IMR-90 (cell line): ENCODE measurements around the gene PTK7. TPM values are rescaled to one million over a fixed set of nuclear protein-coding genes. Genes with fewer than 3 reads are reported as not detected.

Experiments used
- ATAC-seq: fragments of 200-7000 bp; cut with Tn5 transposase; 2 replicates; pipeline ENCODE4 v1.9.1; 2020; ENCODE audit warnings: low read depth, mild to moderate bottlenecking, moderate library complexity
- BruUV-seq: library from RNA; stranded (reverse); fragments of 400-500 nt; replicated peaks from 2 replicates; lab custom pipeline; 2021; lab: Mats Ljungman, UMichigan
- CTCF ChIA-PET: fragments of 300-600 bp; formaldehyde crosslinking; extraction: SDS; loops from one replicate; lab custom pipeline; 2021; ENCODE audit warnings: antibody characterized with exemption; lab: Yijun Ruan, JAX
- POLR2A ChIA-PET: fragments of 300-600 bp; sonication (Branson Sonifier 250); formaldehyde crosslinking; loops from one replicate; lab custom pipeline; 2022; ENCODE audit warnings: antibody characterized with exemption; ENCODE audit not compliant: unreplicated experiment; lab: Charles Lee
- DNase-seq: peaks from one replicate; pipeline ENCODE4 v3.0.0; 2013
- H2AFZ ChIP-seq: replicated peaks from 2 replicates; pipeline ENCODE3; 2013; ENCODE audit warnings: low read length, mild to moderate bottlenecking; ENCODE audit not compliant: poor library complexity
- H2AK5ac ChIP-seq: 2 replicates; pipeline ENCODE4 v1.6.1; 2013; ENCODE audit warnings: low read depth, low read length, inconsistent platforms
- H2AK9ac ChIP-seq: replicated peaks from 2 replicates; pipeline ENCODE3; 2013; ENCODE audit warnings: mild to moderate bottlenecking, low read depth, low read length, moderate library complexity; ENCODE audit not compliant: poor library complexity
- H2BK120ac ChIP-seq: 2 replicates; pipeline ENCODE4 v1.6.1; 2013; ENCODE audit warnings: low read depth, low read length, inconsistent platforms
- H2BK15ac ChIP-seq: 3 replicates; pipeline ENCODE4 v1.6.1; 2013; ENCODE audit warnings: low read depth, low read length, inconsistent platforms
- H2BK20ac ChIP-seq: 2 replicates; pipeline ENCODE4 v1.6.1; 2013; ENCODE audit warnings: low read depth, mild to moderate bottlenecking, inconsistent platforms, low read length, moderate library complexity
- H2BK5ac ChIP-seq: 2 replicates; pipeline ENCODE4 v1.6.1; 2013; ENCODE audit warnings: mild to moderate bottlenecking, low read depth, low read length, inconsistent platforms; ENCODE audit not compliant: poor library complexity, severe bottlenecking
- H3K14ac ChIP-seq: replicated peaks from 2 replicates; pipeline ENCODE4 v1.6.1; 2013; ENCODE audit warnings: low read depth, low read length, inconsistent platforms
- H3K18ac ChIP-seq: 2 replicates; pipeline ENCODE4 v1.6.1; 2013; ENCODE audit warnings: low read depth, low read length, control low read depth
- H3K23ac ChIP-seq: 2 replicates; pipeline ENCODE4 v1.6.1; 2013; ENCODE audit warnings: low read depth, low read length, inconsistent platforms
- H3K27ac ChIP-seq: 2 replicates; pipeline ENCODE4 v1.5.1; 2013; ENCODE audit warnings: mild to moderate bottlenecking, control low read depth, low read length; ENCODE audit not compliant: insufficient read depth
- H3K27me3 ChIP-seq: 2 replicates; pipeline ENCODE4 v1.6.1; 2013; ENCODE audit warnings: low read length; ENCODE audit not compliant: control insufficient read depth, insufficient read depth
- H3K36me3 ChIP-seq: 2 replicates; pipeline ENCODE4 v1.6.1; 2013; ENCODE audit warnings: low read length, mixed read lengths; ENCODE audit not compliant: control insufficient read depth, insufficient read depth
- H3K4ac ChIP-seq: 2 replicates; pipeline ENCODE4 v1.6.1; 2013; ENCODE audit warnings: low read depth, low read length, inconsistent platforms
- H3K4me1 ChIP-seq: 2 replicates; pipeline ENCODE4 v1.6.1; 2013; ENCODE audit warnings: low read length, mixed read lengths; ENCODE audit not compliant: control insufficient read depth, insufficient read depth
- H3K4me2 ChIP-seq: 2 replicates; pipeline ENCODE4 v1.6.1; 2013; ENCODE audit warnings: low read depth, mild to moderate bottlenecking, control low read depth, low read length, moderate library complexity
- H3K4me3 ChIP-seq: 2 replicates; pipeline ENCODE4 v1.5.1; 2013; ENCODE audit warnings: low read depth, mild to moderate bottlenecking, control low read depth, low read length, moderate library complexity; ENCODE audit not compliant: insufficient read depth
- H3K56ac ChIP-seq: 2 replicates; pipeline ENCODE4 v1.6.1; 2013; ENCODE audit warnings: low read length, inconsistent platforms; ENCODE audit not compliant: insufficient read depth; ENCODE audit errors: extremely low read depth
- H3K79me1 ChIP-seq, 2 experiments: 2 replicates each; pipeline ENCODE4 v1.6.1; 2013; ENCODE audit warnings: low read length in 2 of 2, inconsistent platforms in 1 of 2, low read depth in 1 of 2
- H3K9ac ChIP-seq: 2 replicates; pipeline ENCODE4 v1.6.1; 2013; ENCODE audit warnings: low read depth, low read length, control low read depth
- H3K9me1 ChIP-seq: 2 replicates; pipeline ENCODE4 v1.6.1; 2013; ENCODE audit warnings: low read length, inconsistent platforms; ENCODE audit not compliant: insufficient read depth
- H3K9me3 ChIP-seq: 2 replicates; pipeline ENCODE4 v1.6.1; 2013; ENCODE audit warnings: low read length; ENCODE audit not compliant: control insufficient read depth, insufficient read depth
- H4K20me1 ChIP-seq: 2 replicates; pipeline ENCODE4 v1.6.1; 2013; ENCODE audit warnings: low read length, inconsistent platforms; ENCODE audit not compliant: insufficient read depth
- H4K5ac ChIP-seq: 2 replicates; pipeline ENCODE4 v1.6.1; 2013; ENCODE audit warnings: mild to moderate bottlenecking, low read depth, low read length, control low read depth
- H4K8ac ChIP-seq, 2 experiments: 2 replicates each; pipeline ENCODE4 v1.6.1; 2013; ENCODE audit warnings: low read depth in 2 of 2, low read length in 2 of 2, control low read depth in 1 of 2, inconsistent platforms in 1 of 2
- H4K91ac ChIP-seq: 2 replicates; pipeline ENCODE4 v1.6.1; 2013; ENCODE audit warnings: low read depth, low read length, inconsistent platforms; ENCODE audit not compliant: insufficient read depth
- BHLHE40 ChIP-seq: fragments of 150-350 bp; IDR thresholded peaks from 2 replicates; pipeline ENCODE4 v1.6.1; 2016; ENCODE audit warnings: mild to moderate bottlenecking, low read depth, low read length
- CEBPB ChIP-seq: IDR thresholded peaks from 2 replicates; pipeline ENCODE4 v1.6.1; 2012; ENCODE audit warnings: low read depth, low read length, improper control_type of control experiment
- CHD1 ChIP-seq: IDR thresholded peaks from 2 replicates; pipeline ENCODE4 v1.6.1; 2012; ENCODE audit warnings: low read depth, low read length, improper control_type of control experiment
- FOS ChIP-seq: fragments of 150-350 bp; IDR thresholded peaks from 2 replicates; pipeline ENCODE4 v1.6.1; 2016; ENCODE audit warnings: low read depth, low read length
- MAFK ChIP-seq: IDR thresholded peaks from 2 replicates; pipeline ENCODE4 v1.6.1; 2012; ENCODE audit warnings: low read depth, low read length, improper control_type of control experiment
- MAZ ChIP-seq: IDR thresholded peaks from 2 replicates; pipeline ENCODE4 v1.6.1; 2012; ENCODE audit warnings: low read depth, mild to moderate bottlenecking, low read length, improper control_type of control experiment, moderate library complexity, borderline replicate concordance
- MXI1 ChIP-seq: IDR thresholded peaks from 2 replicates; pipeline ENCODE4 v1.6.1; 2012; ENCODE audit warnings: low read depth, mild to moderate bottlenecking, low read length, moderate library complexity, borderline replicate concordance
- NFE2L2 ChIP-seq: fragments of 150-350 bp; IDR thresholded peaks from 2 replicates; pipeline ENCODE4 v1.6.1; 2016; ENCODE audit warnings: low read depth, mild to moderate bottlenecking, low read length
- POLR2A ChIP-seq: IDR thresholded peaks from 2 replicates; pipeline ENCODE4 v1.6.1; 2012; ENCODE audit warnings: mild to moderate bottlenecking, low read depth, low read length
- RAD21 ChIP-seq: IDR thresholded peaks from 2 replicates; pipeline ENCODE4 v1.6.1; 2012; ENCODE audit warnings: low read length, improper control_type of control experiment
- RCOR1 ChIP-seq: IDR thresholded peaks from 2 replicates; pipeline ENCODE4 v1.6.1; 2012; ENCODE audit warnings: mild to moderate bottlenecking, low read length, improper control_type of control experiment; ENCODE audit not compliant: insufficient replicate concordance
- RFX5 ChIP-seq: IDR thresholded peaks from 2 replicates; pipeline ENCODE4 v1.8.0; 2012; ENCODE audit warnings: low read depth, mild to moderate bottlenecking, low read length, moderate library complexity
- SMC3 ChIP-seq: fragments of 150-350 bp; IDR thresholded peaks from 2 replicates; pipeline ENCODE4 v1.6.1; 2016; ENCODE audit warnings: low read depth, mild to moderate bottlenecking, antibody characterized with exemption, low read length, moderate library complexity
- whole genome bisulfite sequencing, 2 experiments: methylation state at CpG; one replicate each; pipeline versions ENCODE4 v1.1.5 to v1.1.7; 2013; ENCODE audit warnings: missing lambda C conversion rate in 2 of 2; ENCODE audit not compliant: insufficient read length in 1 of 2; ENCODE audit errors: extremely low coverage in 2 of 2; 5-methylcytosine and 5-hydroxymethylcytosine counted together
- dilution Hi-C: fragments of 300-500 bp; cut with HindIII; formaldehyde crosslinking; loops from one replicate; pipeline ENCODE4 v1.14.3; 2018; ENCODE audit warnings: low sequenced_read_pairs; ENCODE audit not compliant: unreplicated experiment
- in situ Hi-C: fragments of 300-500 bp; cut with MboI; formaldehyde crosslinking; loops from 3 replicates; pipeline ENCODE4 v1.14.3; 2019; ENCODE audit warnings: low sequenced_read_pairs, inconsistent platforms, mixed read lengths
- intact Hi-C: fragments of 100-400 bp; cut with micrococcal nuclease; formaldehyde crosslinking; loops from 2 replicates; pipeline ENCODE4 v1.10.0; 2022
- polyA plus RNA-seq, 3 experiments: library from polyadenylated mRNA; depleted of rRNA; stranded (reverse); fragments of >200 nt; gene quantifications; 2 replicates each; pipeline ENCODE4 v1.2.3, GENCODE V29; 2012; ENCODE audit warnings: low replicate concordance in 1 of 3
- total RNA-seq: library from RNA; depleted of rRNA; stranded (reverse); fragments of >200 nt; gene quantifications from 2 replicates; pipeline ENCODE4 v1.2.3, GENCODE V29; 2012
- TF ChIP-seq, protein P1 (sequence below): fragments of 150-350 bp; IDR thresholded peaks from 2 replicates; pipeline ENCODE4 v1.6.1; 2017; ENCODE audit warnings: mild to moderate bottlenecking, antibody characterized with exemption, low read length, low read depth
- TF ChIP-seq, protein P2 (sequence below): fragments of 150-350 bp; IDR thresholded peaks from 2 replicates; pipeline ENCODE4 v1.6.1; 2016; ENCODE audit warnings: low read depth, mild to moderate bottlenecking, low read length, moderate library complexity, borderline replicate concordance

Gene PTK7
- total and polyA plus RNA-seq, 2 of the 4 experiments (the other 2 are of a cell fraction) = 47.1 to 142 TPM

DNA sequence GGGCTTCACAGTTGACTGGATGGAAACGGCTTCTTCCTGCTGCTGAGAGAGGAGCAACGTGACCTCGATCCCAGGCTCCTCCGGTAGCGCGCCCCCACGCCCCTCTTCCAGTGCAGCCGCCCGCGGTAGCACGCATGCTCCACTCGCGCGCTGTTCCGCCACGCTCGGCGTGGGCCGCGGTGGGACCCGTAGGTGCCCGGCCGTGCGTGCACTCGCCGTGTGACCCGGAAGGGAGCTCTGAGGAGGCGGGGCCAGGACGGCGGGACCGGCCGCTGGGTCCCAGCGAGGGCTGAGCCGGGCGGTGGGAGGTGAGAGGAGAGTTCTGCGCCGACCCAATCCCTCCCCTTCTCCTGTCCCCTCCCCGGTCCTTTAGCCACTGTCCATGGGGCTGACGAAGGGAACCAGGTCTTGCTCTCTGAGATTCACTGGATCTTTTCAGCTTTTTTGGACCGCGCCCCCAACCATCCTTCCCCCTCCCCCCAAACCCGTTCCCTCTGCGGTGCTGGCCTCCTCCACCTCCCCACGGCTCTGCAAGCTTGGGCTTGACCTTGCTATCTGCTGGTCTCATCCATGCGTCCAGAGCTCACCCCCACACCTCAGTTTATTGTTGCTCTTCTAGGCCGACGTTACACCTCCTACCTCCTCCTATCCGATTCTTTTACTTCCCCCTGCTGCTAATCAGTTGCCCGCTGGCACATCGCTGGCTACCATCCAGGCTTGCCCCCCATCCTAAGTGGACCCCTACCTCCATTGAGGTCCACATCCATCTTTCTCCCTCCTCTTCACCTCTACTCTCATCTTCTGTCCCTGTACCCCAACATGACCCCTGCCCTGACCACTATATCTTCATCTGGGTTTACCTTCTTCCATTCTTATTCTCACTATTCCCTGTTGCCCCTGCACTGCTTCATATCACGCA is 106.1 kb downstream of the PTK7 start, which contains the start of gene CUL9:
Gene CUL9 (plus strand): TSS at position 255 of the 919 bp plus-strand sequence. CDS start 2,115 bp downstream, outside the sequence.
- Histone ChIP-seq H3K23ac (peak within 1 kb of the TSS; percentile 89), H4K91ac (peak within 1 kb of the TSS; percentile 57), H3K9ac (peak within 1 kb of the TSS; percentile 97), H3K9me1 (no peaks in the 10 kb centered on the region; the same call in 1 of the 2 replicates), H3K14ac (peak within 1 kb of the TSS; percentile 95), H2BK5ac (peak within 1 kb of the TSS; percentile 78), H3K4me3 (peak within 1 kb of the TSS; percentile 90), H3K4me1 (peaks cover 2% of the 10 kb centered on the region), H2AFZ (peak within 1 kb of the TSS; percentile 90), H3K56ac (peak within 1 kb of the TSS; percentile 65; the same call in 1 of the 2 replicates), H2BK120ac (peak within 1 kb of the TSS; percentile 32; the same call in 1 of the 2 replicates), H2AK9ac (peak within 1 kb of the TSS; percentile 72), H3K36me3 (peaks cover 49% of the 10 kb centered on the region), H3K4ac (peak within 1 kb of the TSS; percentile 91), H3K18ac (peak within 1 kb of the TSS; percentile 54; the same call in 1 of the 2 replicates), H4K8ac (peak within 1 kb of the TSS; percentile 88 to 97), H3K27me3 (no peaks in the 10 kb centered on the region), H4K5ac (peak within 1 kb of the TSS; percentile 98), H3K79me1 (peaks cover 10 to 49% of the 10 kb centered on the region in 2 experiments), H3K4me2 (peak within 1 kb of the TSS; percentile 99), H3K9me3 (no peaks in the 10 kb centered on the region), H2BK15ac (no peak within 1 kb of the TSS), H2AK5ac (peak within 1 kb of the TSS; percentile 89), H2BK20ac (no peak within 1 kb of the TSS), H3K27ac (peak within 1 kb of the TSS; percentile 79), H4K20me1 (no peaks in the 10 kb centered on the region)
- WGBS, 2 experiments = 4% methylated on average over 22 of the region's 51 CpGs; no CpG with 5 or more reads in 1 of the 2 experiments
- ATAC-seq = peak; percentile 96
- ChIA-PET POLR2A (interaction anchor here (0.6 to 1.2 kb wide), 3 partner anchors 9 to 15 kb away, joined by 3 to 14 read pairs (median 6); no protein-coding TSS in a partner anchor), CTCF (interaction anchor here (0.8 kb wide), 1 partner anchor 10 kb away, joined by 6 read pairs; no protein-coding TSS in a partner anchor)
- DNase-seq = peak; percentile 58
- dilution Hi-C loops (no loop called here), intact Hi-C loops (no loop called here), in situ Hi-C loops (no loop called here)
- no TSS peak for BruUV-seq
- TF ChIP-seq POLR2A (peak; percentile 37; the same call in 1 of the 2 replicates), CEBPB (no peak), RAD21 (no peak), MXI1 (peak; percentile 81; the same call in 1 of the 2 replicates), RCOR1 (no peak), CHD1 (no peak), SMC3 (no peak), BHLHE40 (0 out of 2 replicates have a peak, but pooled peaks have one; percentile 50), MAFK (no peak), FOS (no peak), NFE2L2 (no peak), RFX5 (no peak), MAZ (peak; percentile 54; the same call in 1 of the 2 replicates)
- TF ChIP-seq, protein P1, sequence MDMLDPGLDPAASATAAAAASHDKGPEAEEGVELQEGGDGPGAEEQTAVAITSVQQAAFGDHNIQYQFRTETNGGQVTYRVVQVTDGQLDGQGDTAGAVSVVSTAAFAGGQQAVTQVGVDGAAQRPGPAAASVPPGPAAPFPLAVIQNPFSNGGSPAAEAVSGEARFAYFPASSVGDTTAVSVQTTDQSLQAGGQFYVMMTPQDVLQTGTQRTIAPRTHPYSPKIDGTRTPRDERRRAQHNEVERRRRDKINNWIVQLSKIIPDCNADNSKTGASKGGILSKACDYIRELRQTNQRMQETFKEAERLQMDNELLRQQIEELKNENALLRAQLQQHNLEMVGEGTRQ = peak; percentile 46; the same call in 1 of the 2 replicates
- TF ChIP-seq, protein P2, sequence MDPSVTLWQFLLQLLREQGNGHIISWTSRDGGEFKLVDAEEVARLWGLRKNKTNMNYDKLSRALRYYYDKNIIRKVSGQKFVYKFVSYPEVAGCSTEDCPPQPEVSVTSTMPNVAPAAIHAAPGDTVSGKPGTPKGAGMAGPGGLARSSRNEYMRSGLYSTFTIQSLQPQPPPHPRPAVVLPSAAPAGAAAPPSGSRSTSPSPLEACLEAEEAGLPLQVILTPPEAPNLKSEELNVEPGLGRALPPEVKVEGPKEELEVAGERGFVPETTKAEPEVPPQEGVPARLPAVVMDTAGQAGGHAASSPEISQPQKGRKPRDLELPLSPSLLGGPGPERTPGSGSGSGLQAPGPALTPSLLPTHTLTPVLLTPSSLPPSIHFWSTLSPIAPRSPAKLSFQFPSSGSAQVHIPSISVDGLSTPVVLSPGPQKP = no peak
